ENCODE results near the gene LCAT. TPM values are rescaled to one million over a fixed set of nuclear protein-coding genes. Genes with fewer than 3 reads are reported as not detected.

Gene LCAT
- total RNA-seq, 6 donors from 2014 or later = 21.9 to 117 (median 26.1) TPM

DNA sequence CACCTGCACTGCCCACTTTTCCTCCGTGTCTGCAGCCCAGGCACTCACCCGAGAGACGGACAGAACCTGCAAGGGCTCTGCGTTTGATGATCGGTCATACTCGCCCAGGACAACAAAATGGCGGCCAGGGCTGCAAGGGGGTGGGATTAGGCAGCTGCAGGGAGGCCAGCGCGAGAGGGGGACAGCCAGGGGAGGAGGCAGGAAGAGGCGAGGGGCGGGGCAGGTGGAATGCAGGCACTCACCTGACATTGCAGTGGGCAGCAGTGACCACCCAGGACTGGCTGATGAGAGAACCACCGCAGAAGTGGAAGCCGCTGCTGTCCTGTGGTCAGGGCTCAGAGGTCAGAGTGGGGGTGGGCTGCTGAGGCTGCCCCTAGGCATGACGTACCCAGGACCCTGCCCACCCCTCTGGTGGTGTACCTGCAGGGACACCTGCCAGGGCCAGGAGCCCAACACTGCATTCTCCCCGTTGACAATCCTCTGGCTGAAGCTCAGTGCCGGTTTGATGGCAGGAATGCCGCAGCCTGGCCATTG, 13.2 kb downstream of the LCAT start:
- no peak overlapping the region for H3K27ac ChIP-seq
- ATAC-seq (ENCODE audit: low FRiP score in 2 of 2) (no peak), DNase-seq (no peak)
- H3K4me3 ChIP-seq = no peak overlapping the region
- TF ChIP-seq EP300 (IDR thresholded peaks at IDR 0.05) (no peak), POLR2A (IDR thresholded peaks at IDR 0.05) (no peak), CTCF (IDR thresholded peaks at IDR 0.05) (no peak), POLR2AphosphoS5 (IDR thresholded peaks at IDR 0.05) (no peak)
- no peaks in the 10 kb centered on the region for H3K27me3 ChIP-seq
- WGBS, 2 donors = 93 to 100% methylated on average over 9 to 17 of the region's 17 CpGs
- H3K4me1 ChIP-seq = peaks cover 17 to 40% (median 17%) of the 10 kb centered on the region in 4 donors
- no peaks in the 10 kb centered on the region for H3K9me3 ChIP-seq
- peaks cover 3 to 57% (median 50%) of the 10 kb centered on the region in 4 donors for H3K36me3 ChIP-seq

- no peaks in the 10 kb centered on the region for H3K27me3 ChIP-seq
- WGBS, 2 donors = 93 to 100% methylated on average over 8 to 14 of the region's 14 CpGs
- DNase-seq = no peak
Observed at GRCh38 chr16:67930191-67930590, 13.7 kb downstream of the LCAT start.

GRCh38 chr16:67928561-67929364, 15.2 kb downstream of the LCAT start:
- ATAC-seq (ENCODE audit: low FRiP score in 2 of 2) = peak; percentile 75 to 84
- 51 to 72% methylated on average over 7 to 16 of the region's 16 CpGs for WGBS, 2 donors

More at GRCh38 chr16:67930191-67930590, 13.7 kb downstream of the LCAT start:
- ATAC-seq (ENCODE audit: low FRiP score in 2 of 2) = no peak
- no peaks in the 10 kb centered on the region for H3K9me3 ChIP-seq
- no peak overlapping the region for H3K4me3 ChIP-seq
- peaks cover 16 to 42% (median 19%) of the 10 kb centered on the region in 4 donors for H3K4me1 ChIP-seq
- TF ChIP-seq EP300 (IDR thresholded peaks at IDR 0.05) = no peak
- no peak for TF ChIP-seq CTCF (IDR thresholded peaks at IDR 0.05)
- no peak for TF ChIP-seq POLR2A (IDR thresholded peaks at IDR 0.05)
- TF ChIP-seq POLR2AphosphoS5 (IDR thresholded peaks at IDR 0.05) = no peak
- H3K27ac ChIP-seq = no peak overlapping the region
- peaks cover 3 to 57% (median 49%) of the 10 kb centered on the region in 4 donors for H3K36me3 ChIP-seq

DNA sequence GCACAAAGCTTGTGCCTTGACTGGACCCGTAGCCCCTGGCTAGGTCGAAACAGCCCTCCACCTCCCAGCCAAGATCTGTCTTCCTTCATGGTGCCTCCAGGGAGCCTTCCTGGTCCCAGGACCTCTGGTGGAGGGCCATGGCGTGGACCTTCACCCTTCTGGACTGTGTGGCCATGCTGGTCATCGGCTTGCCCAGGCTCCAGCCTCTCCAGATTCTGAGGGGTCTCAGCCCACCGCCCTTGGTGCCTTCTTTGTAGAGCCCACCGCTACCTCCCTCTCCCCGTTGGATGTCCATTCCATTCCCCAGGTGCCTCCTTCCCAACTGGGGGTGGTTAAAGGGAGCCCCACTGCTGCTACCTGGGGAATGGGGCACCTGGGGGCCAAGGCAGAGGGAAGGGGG, 15.8 kb downstream of the LCAT start:
- Histone ChIP-seq H3K36me3 (peaks cover 3 to 54% (median 31%) of the 10 kb centered on the region in 4 donors), H3K4me3 (no peak overlapping the region), H3K4me1 (peaks cover 12 to 40% (median 12%) of the 10 kb centered on the region in 4 donors), H3K27me3 (no peaks in the 10 kb centered on the region), H3K27ac (no peak overlapping the region), H3K9me3 (no peaks in the 10 kb centered on the region)
- WGBS, 2 donors = 90 to 94% methylated on average over 5 to 7 of the region's 7 CpGs
- TF ChIP-seq EP300 (IDR thresholded peaks at IDR 0.05) (no peak), CTCF (IDR thresholded peaks at IDR 0.05) (no peak), POLR2AphosphoS5 (IDR thresholded peaks at IDR 0.05) (no peak), POLR2A (IDR thresholded peaks at IDR 0.05) (no peak)
- ATAC-seq (ENCODE audit: low FRiP score in 2 of 2) = no peak
- DNase-seq = no peak

More at GRCh38 chr16:67928561-67929364, 15.2 kb downstream of the LCAT start:
- Histone ChIP-seq H3K27ac (no peak overlapping the region), H3K4me1 (peaks cover 12 to 34% (median 12%) of the 10 kb centered on the region in 4 donors), H3K4me3 (no peak overlapping the region), H3K36me3 (peaks cover 3 to 51% (median 35%) of the 10 kb centered on the region in 4 donors), H3K9me3 (no peaks in the 10 kb centered on the region), H3K27me3 (no peaks in the 10 kb centered on the region)
- TF ChIP-seq CTCF (IDR thresholded peaks at IDR 0.05) = peak; percentile 78 to 94 (median 88)
- TF ChIP-seq EP300 (IDR thresholded peaks at IDR 0.05) = no peak
- peak in 1 of 2 donors; percentile 69 for DNase-seq
